Measurements from ENCODE around the gene BSG.
"Not testable (repeated sequence)": the region's sequence is repeated elsewhere in the genome, so short reads cannot be mapped to it uniquely, and the experiment has no call there.

The BSG gene

GRCh38 chr19:607301-608154 is 35.1 kb downstream of the BSG start:
- DNase-seq, result no peak

DNA sequence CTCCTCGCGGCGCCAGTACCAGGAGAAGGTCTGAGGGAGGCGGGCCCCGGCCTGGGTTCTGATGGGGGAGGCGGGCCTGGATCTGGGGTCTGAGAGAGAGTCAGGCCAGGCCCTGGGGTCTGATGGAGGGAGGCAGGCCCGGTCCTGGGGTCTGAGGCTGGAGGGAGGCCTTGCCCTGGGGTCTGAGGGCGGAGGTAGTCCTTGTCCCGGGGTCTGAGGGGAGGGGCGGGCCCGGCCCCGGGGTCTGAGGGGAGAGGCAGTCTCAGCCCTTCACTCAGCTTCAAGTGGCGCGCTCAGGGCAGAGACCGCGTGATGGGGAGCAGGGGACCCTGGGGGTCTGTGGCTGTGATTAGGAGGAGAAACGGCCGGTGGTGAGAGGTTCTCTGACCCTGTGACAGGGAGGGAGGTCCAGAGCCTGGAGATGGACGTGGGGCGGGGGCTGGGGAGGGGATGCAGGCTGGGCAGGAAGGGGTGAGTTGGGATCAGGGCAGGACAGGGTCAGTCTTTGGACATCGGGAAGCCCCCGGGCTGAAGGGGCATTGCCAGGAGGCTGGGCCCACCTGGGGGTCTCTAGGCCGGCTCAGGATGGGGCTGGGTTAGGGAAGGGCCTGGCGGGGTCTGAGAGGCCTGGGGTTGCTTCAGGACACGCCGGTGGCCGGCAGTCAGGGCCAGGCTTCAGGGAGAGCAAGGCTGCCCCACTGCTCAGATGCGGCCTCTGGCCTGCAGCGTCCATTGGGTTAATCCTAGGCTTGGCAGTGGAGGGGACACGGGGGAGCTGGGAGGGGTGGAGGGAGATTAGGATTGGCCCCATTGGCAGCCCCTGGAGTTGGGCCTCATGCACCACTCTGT is 36.0 kb downstream of the BSG start:
- DNase-seq, result no peak

- no peak for DNase-seq
Measured at GRCh38 chr19:609004-609346, 36.6 kb downstream of the BSG start.

- DNase-seq, result no peak
Measured at GRCh38 chr19:610071-610800, 37.8 kb downstream of the BSG start.

- no peak for DNase-seq
Measured at GRCh38 chr19:610801-611480, 38.5 kb downstream of the BSG start.

- no peak for DNase-seq
Measured at GRCh38 chr19:611481-611868, 39.1 kb downstream of the BSG start.

DNA sequence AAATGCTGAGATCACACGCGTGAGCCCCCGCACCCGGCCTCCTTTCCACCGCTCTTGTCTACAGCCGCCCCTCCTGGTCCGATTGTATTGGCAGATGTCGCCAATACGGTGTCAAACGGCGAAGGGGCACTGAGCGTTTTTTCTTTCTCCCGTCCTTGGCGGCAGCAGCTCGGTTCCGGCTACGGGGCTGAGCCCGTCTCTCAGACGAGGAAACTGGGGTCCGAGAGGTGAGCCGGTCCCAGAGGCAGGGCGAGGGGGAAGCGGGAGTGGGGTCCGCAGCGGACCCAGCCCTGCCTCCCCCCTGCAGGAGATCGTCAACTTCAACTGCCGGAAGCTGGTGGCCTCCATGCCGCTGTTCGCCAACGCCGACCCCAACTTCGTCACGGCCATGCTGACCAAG is 40.5 kb downstream of the BSG start:
- DNase-seq, result no peak

- no peak for DNase-seq
Measured at GRCh38 chr19:613732-614567, 41.6 kb downstream of the BSG start.

DNA sequence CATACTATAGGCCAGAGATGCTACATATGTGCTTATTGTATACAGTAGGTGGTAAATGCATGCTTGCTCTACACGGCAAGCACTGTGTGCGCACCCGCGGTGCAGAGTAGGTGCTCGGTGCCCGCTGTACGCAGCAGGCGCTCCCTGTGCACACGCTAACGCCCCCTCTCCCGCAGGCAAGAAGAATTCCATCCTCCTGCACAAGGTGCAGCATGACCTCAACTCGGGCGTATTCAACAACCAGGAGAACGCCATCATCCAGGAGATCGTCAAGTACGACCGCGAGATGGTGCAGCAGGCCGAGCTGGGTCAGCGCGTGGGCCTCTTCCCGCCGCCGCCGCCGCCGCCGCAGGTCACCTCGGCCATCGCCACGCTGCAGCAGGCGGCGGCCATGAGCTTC is 43.2 kb downstream of the BSG start:
- no peak for DNase-seq

DNA sequence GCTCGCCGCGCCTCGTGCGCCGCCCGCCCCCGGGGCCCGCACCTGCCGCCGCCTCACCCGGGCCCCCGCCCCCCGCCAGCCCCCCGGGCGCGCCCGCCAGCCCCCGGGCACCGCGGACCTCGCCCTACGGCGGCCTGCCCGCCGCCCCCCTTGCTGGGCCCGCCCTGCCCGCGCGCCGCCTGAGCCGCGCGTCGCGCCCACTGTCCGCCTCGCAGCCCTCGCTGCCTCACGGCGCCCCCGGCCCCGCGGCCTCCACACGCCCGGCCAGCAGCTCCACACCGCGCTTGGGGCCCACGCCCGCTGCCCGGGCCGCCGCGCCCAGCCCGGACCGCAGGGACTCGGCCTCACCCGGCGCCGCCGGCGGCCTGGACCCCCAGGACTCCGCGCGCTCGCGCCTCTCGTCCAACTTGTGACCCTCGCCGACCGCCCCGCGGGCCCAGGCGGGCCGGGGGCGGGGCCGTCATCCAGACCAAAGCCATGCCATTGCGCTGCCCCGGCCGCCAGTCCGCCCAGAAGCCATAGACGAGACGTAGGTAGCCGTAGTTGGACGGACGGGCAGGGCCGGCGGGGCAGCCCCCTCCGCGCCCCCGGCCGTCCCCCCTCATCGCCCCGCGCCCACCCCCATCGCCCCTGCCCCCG is 43.8 kb downstream of the BSG start:
- no peak for DNase-seq

GRCh38 chr19:616747-617526 is 44.5 kb downstream of the BSG start:
- DNase-seq, result no peak

- no peak for DNase-seq
Measured at GRCh38 chr19:617551-618246, 45.3 kb downstream of the BSG start.

DNA sequence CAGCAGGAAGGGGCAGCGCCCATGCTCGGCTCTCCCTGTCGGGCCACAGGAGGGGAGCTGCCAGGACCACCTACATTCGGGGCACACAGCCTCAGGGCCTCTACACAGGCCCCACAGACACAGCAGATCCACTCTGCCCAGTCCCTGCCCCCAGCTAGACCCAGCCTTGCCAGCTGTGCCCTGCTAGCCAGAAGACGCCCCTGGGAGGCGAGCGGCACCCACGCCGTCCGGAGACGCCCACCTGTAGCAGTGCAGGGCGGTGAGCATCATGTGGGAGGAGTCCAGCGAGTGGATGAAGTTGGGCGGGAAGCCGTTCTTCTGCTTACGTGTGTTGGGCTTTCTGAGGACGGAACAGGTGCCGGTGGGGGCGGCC is 45.8 kb downstream of the BSG start:
- no peak for DNase-seq

DNA sequence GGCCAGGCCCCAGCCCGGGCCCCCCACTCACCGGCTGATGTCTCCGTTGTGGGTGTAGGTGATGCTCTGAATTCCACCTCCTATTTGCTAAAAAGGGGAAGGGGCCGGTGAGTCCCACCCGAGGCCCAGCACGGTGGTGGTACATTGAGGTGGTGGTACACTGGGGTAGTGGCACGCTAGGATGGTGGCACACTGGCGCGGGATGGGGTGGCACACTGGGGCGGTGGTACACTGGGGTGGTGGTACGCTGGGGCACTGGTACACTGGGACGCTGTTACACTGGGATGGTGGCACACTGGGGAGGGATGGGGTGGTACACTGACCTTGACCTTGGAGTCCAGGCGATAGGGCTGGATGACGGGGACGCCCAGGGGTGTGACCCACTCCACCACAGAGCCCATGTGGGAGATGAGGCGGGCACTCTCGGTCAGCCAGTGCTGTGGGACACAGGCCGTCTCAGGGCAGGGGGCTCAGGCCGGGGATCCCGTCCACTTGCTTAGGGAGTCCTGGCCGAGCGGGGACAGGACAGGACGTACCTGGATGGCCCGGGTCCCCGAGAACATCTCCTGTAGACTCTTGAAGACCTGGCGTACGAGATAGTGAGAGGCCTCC is 46.4 kb downstream of the BSG start:
- DNase-seq, result no peak

- no peak for DNase-seq
Measured at GRCh38 chr19:619286-620002, 47.0 kb downstream of the BSG start.

DNA sequence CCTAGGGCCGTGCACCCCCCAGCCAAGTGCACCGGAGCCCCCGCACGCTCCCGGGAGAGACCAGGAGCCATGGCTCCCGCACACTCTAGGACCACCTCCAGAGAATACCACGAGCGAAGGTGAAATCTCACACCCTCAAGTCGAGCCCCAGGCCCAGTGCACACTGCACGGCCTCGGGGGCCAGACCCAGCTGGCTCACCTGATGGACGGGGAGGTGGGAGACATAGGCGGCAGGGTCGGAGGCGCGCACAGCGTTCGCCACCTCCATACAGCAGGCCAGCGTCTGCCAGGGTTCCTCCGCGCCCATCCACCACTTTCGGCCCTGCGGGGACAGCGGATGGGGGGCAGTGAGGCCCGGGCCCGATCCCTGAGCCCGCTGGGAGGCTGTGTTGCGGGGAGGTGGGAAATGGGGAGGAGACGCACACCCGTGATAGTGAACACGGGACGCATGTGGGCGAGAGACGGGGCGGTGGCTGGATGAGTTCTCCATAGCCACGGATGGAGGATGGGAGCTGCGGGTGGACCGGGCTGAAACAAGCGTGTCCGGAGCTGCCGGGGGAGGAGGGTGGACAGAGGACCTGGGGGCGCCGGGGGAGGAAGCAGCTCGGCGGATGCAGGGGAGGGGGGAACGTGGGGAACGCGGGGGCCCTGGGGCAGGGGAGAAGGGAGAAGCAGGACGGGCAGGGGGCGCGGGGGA is 47.9 kb downstream of the BSG start:
- DNase-seq, result no peak

DNA sequence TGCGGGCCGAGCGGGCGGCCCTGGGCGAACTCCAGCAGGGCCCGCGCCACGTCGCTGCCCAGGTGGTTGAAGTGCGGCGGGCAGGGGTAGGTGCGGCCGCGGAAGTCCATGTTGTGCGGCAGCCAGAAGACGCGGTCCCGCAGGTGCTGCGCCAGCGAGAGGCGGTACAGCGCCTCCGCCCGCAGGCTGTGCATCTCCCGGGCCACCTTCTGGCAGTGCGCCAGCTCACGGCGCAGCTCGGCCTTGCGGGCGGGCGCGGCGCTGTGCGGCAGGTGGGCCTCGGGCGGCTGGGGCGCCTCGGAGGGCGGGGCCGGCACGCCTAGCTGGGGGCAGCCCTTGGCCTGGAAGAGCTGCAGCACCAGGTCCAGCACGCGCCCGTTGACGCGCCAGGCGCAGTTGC is 48.8 kb downstream of the BSG start:
- not testable (repeated sequence) for DNase-seq

GRCh38 chr19:621819-622218 is 49.4 kb downstream of the BSG start:
- no peak for DNase-seq

Data from DMS79 (cell line).